ENCODE data around the gene TTLL10. TPM values are rescaled to one million over a fixed set of nuclear protein-coding genes. Genes with fewer than 3 reads are reported as not detected.

TTLL10 gene
- total and polyA plus RNA-seq, 2 of the 8 experiments (the other 6 are each of a cell fraction or from before 2014, with no cell fraction given) = 1.1 to 1.7 TPM

- Histone ChIP-seq H4K8ac (ENCODE audit: extremely low read depth, insufficient read depth, low read length) (0 out of 2 replicates have a peak overlapping the region, but pooled peaks have one; percentile 40), H2BK15ac (ENCODE audit: low read length) (no peak overlapping the region), H3K9me3 (ENCODE audit: insufficient read depth in 2 of 2, low read depth in 1 of 2, low read length in 1 of 2) (no peaks in the 10 kb centered on the region), H3K27ac (ENCODE audit: low read depth, low read length) (no peak overlapping the region), H3K56ac (replicated peaks; ENCODE audit: insufficient read length, low read depth, low read length) (no peak overlapping the region), H4K5ac (ENCODE audit: insufficient read length, low read depth, low read length) (no peak overlapping the region), H2BK20ac (ENCODE audit: low read length) (no peak overlapping the region), H3K79me1 (ENCODE audit: low read depth, low read length) (no peaks in the 10 kb centered on the region; the same call in 1 of the 2 replicates), H3K14ac (ENCODE audit: insufficient read length) (no peak overlapping the region), H3K4me2 (ENCODE audit: insufficient read depth in 1 of 2, low read depth in 2 of 2, low read length in 2 of 2) (no peak overlapping the region), H4K20me1 (replicated peaks in 1 of 2; ENCODE audit: control insufficient read depth in 1 of 2, insufficient read depth in 2 of 2, low read length in 2 of 2) (no peaks in the 10 kb centered on the region), H2AFZ (ENCODE audit: low read length) (no peak overlapping the region), H2BK120ac (replicated peaks; ENCODE audit: low read depth, low read length) (no peak overlapping the region), H4K91ac (replicated peaks; ENCODE audit: insufficient read length, low read length) (no peak overlapping the region), H3K27me3 (replicated peaks in 1 of 4; ENCODE audit: control insufficient read depth in 3 of 4, extremely low read depth in 1 of 4, insufficient read depth in 3 of 4, low read length in 3 of 4) (no peaks in the 10 kb centered on the region), H2BK5ac (ENCODE audit: low read depth, low read length) (no peak overlapping the region; the same call in 1 of the 2 replicates), H3K18ac (ENCODE audit: extremely low read depth, low read length) (peak overlapping the region; percentile 60; the same call in 1 of the 2 replicates), H3K36me3 (ENCODE audit: control insufficient read depth in 2 of 4, insufficient read depth in 4 of 4, low read length in 3 of 4) (no peaks in the 10 kb centered on the region), H3K79me2 (ENCODE audit: control insufficient read depth in 1 of 2, insufficient read depth in 2 of 2, low read length in 2 of 2) (no peaks in the 10 kb centered on the region; a peak in 2 of 4 replicates), H2AK5ac (ENCODE audit: low read depth, low read length) (no peak overlapping the region), H3K23ac (ENCODE audit: insufficient read length) (no peak overlapping the region), H3K9ac (replicated peaks in 1 of 4; ENCODE audit: extremely low read depth in 1 of 4, low read depth in 3 of 4, low read length in 3 of 4) (no peak overlapping the region), H3K4ac (replicated peaks; ENCODE audit: insufficient read length, low read depth, low read length) (no peak overlapping the region), H3K23me2 (ENCODE audit: low read depth, low read length) (peaks cover 13% of the 10 kb centered on the region; the same call in 1 of the 2 replicates), H2BK12ac (ENCODE audit: low read depth, low read length) (no peak overlapping the region; the same call in 1 of the 2 replicates), H3K4me3 (ENCODE audit: extremely low read depth in 1 of 4, insufficient read depth in 2 of 4, low read depth in 3 of 4, low read length in 4 of 4) (no peak overlapping the region), H3K4me1 (replicated peaks in 1 of 4; ENCODE audit: control insufficient read depth in 3 of 4, insufficient read depth in 4 of 4, low read length in 3 of 4) (peaks cover 0 to 45% (median 33%) of the 10 kb centered on the region in 4 experiments; a peak in 6 of 7 replicates)
- WGBS, 2 experiments (ENCODE audit: extremely low coverage in 1 of 2, insufficient coverage in 1 of 2, insufficient read length in 1 of 2, insufficient replicate concordance in 2 of 2, low coverage in 1 of 2, low lambda C conversion rate in 2 of 2, missing lambda C conversion rate in 1 of 2) = 88% methylated on average over 12 of the region's 17 CpGs; no CpG with 5 or more reads in 1 of the 2 experiments
- FAIRE-seq (no peak), DNase-seq (ENCODE audit: low read depth in 1 of 2, low spot score in 2 of 2) (no peak)
- no peak for TF ChIP-seq BCL11A (IDR thresholded peaks at IDR 0.05; ENCODE audit: low read depth in 2 of 2, low read length in 2 of 2)
- CTCF ChIA-PET (ENCODE audit: partially characterized antibody) = interaction anchor here (0.8 to 2.2 kb wide), 6 partner anchors 23 to 130 kb away, joined by 3 to 10 read pairs (median 4); no protein-coding TSS in a partner anchor
- POLR2A ChIA-PET (ENCODE audit: partially characterized antibody) = interaction anchor here (0.8 to 2.0 kb wide), 6 partner anchors 14 to 69 kb away, joined by 3 to 4 read pairs (median 3); partner anchors contain the start of gene SDF4
These were observed 12.0 kb upstream of the TTLL10 start for GRCh38 chr1:1161683-1162079.

All from H1 (cell line).